ENCODE results near the gene KLK8. TPM values are rescaled to one million over a fixed set of nuclear protein-coding genes. Genes with fewer than 3 reads are reported as not detected.

KLK8 gene
- total RNA-seq, 1 donor from 2014 or later, result not detected

GRCh38 chr19:50968716-50969412 lies 32.5 kb downstream of the KLK8 start:
- intact Hi-C loops (cut with DNase I), result no loop called here
- no peak for ATAC-seq (ENCODE audit: poor library complexity)
- DNase-seq, result no peak

GRCh38 chr19:50967929-50968715 lies 33.3 kb downstream of the KLK8 start:
- intact Hi-C loops (cut with DNase I), result no loop called here
- DNase-seq, result no peak
- no peak for ATAC-seq (ENCODE audit: poor library complexity)

GRCh38 chr19:50964266-50964665 lies 37.1 kb downstream of the KLK8 start:
- intact Hi-C loops (cut with DNase I), result no loop called here
- ATAC-seq (ENCODE audit: poor library complexity), result no peak
- DNase-seq, result no peak

GRCh38 chr19:50963381-50963780 lies 38.0 kb downstream of the KLK8 start:
- intact Hi-C loops (cut with DNase I), result no loop called here
- no peak for DNase-seq
- no peak for ATAC-seq (ENCODE audit: poor library complexity)

- intact Hi-C loops (cut with DNase I), result no loop called here
- ATAC-seq (ENCODE audit: poor library complexity) (no peak), DNase-seq (no peak)
Observed at GRCh38 chr19:50962245-50962644, 39.2 kb downstream of the KLK8 start.

- ATAC-seq (ENCODE audit: poor library complexity) (no peak), DNase-seq (no peak)
- intact Hi-C loops (cut with DNase I), result no loop called here
Observed at GRCh38 chr19:50959731-50960500, 41.5 kb downstream of the KLK8 start.

- intact Hi-C loops (cut with DNase I), result no loop called here
Observed at GRCh38 chr19:50957587-50957986, 43.8 kb downstream of the KLK8 start.

GRCh38 chr19:50952910-50953309 lies 48.5 kb downstream of the KLK8 start, which contains the start of gene KLK5:
Gene KLK5 (minus strand): TSS chr19:50953038. CDS start chr19:50952657, 381 bp downstream.
- ATAC-seq (ENCODE audit: poor library complexity), result no peak

More at GRCh38 chr19:50957587-50957986, 43.8 kb downstream of the KLK8 start:
- ATAC-seq (ENCODE audit: poor library complexity), result no peak
- DNase-seq, result no peak

GRCh38 chr19:50949861-50950260 lies 51.5 kb downstream of the KLK8 start:
- DNase-seq (no peak), ATAC-seq (ENCODE audit: poor library complexity) (no peak)
- intact Hi-C loops (cut with DNase I), result no loop called here

More at GRCh38 chr19:50952910-50953309, 48.5 kb downstream of the KLK8 start, which contains the start of gene KLK5:
- DNase-seq, result no peak
- intact Hi-C loops (cut with DNase I), result no loop called here

GRCh38 chr19:50947123-50947522 lies 54.3 kb downstream of the KLK8 start:
- no peak for DNase-seq
- intact Hi-C loops (cut with DNase I), result no loop called here
- no peak for ATAC-seq (ENCODE audit: poor library complexity)

Other genes starting within 250 kb of the KLK8 start
- gene GPR32, start 231.1 kb downstream of the KLK8 start, total RNA-seq, result not detected
- not detected for gene ACP4, start 211.2 kb downstream of the KLK8 start, total RNA-seq
- not detected for gene KLK1, start 177.8 kb downstream of the KLK8 start, total RNA-seq
- gene KLK15, start 168.0 kb downstream of the KLK8 start, total RNA-seq, result not detected
- not detected for gene KLK3, start 146.7 kb downstream of the KLK8 start, total RNA-seq
- gene KLK2, start 128.2 kb downstream of the KLK8 start, total RNA-seq, result not detected
- gene KLK4, start 90.2 kb downstream of the KLK8 start, total RNA-seq, result not detected
- gene KLK5, start 48.6 kb downstream of the KLK8 start, total RNA-seq, result not detected
- gene KLK6, start 32.0 kb downstream of the KLK8 start, total RNA-seq, result not detected
- not detected for gene KLK7, start 17.7 kb downstream of the KLK8 start, total RNA-seq
- gene KLK10, start 18.1 kb upstream of the KLK8 start, total RNA-seq, result not detected
- not detected for gene KLK11, start 25.0 kb upstream of the KLK8 start, total RNA-seq
- gene KLK12, start 33.4 kb upstream of the KLK8 start, total RNA-seq, result not detected
- gene KLK13, start 63.5 kb upstream of the KLK8 start, total RNA-seq, result not detected
- gene KLK14, start 81.3 kb upstream of the KLK8 start, total RNA-seq, result 1.9 TPM
- 4.9 TPM for gene CTU1, start 106.8 kb upstream of the KLK8 start, total RNA-seq
- gene SIGLEC9, start 123.3 kb upstream of the KLK8 start, total RNA-seq, result 1.7 TPM
- 0.97 TPM for gene SIGLEC7, start 140.7 kb upstream of the KLK8 start, total RNA-seq
- 7.0 TPM for gene CD33, start 223.5 kb upstream of the KLK8 start, total RNA-seq
- not detected for gene SIGLECL1, start 249.5 kb upstream of the KLK8 start, total RNA-seq

Data from Right ventricle myocardium superior (tissue), 1 donor.